Thoracic aorta (tissue), 2 donors: ENCODE results near the gene SPRN. TPM values are rescaled to one million over a fixed set of nuclear protein-coding genes. Genes with fewer than 3 reads are reported as not detected.

Source experiments
- ATAC-seq: fragments of 150-250 bp; one replicate; pipeline ENCODE4 v1.8.0; 2017; ENCODE audit warnings: low read depth; ENCODE audit not compliant: insufficient number of reproducible peaks, low FRiP score
- DNase-seq: peaks from one replicate; pipeline ENCODE4 v3.0.0-alpha.2; 2020; ENCODE audit warnings: low spot score
- H3K27ac ChIP-seq, 2 donors: fragments of 200-600 bp; sonication (generic); 1 replicate in 1 of 2; 2 replicates in 1 of 2; pipeline ENCODE4 v1.5.1; 2016; ENCODE audit warnings: mild to moderate bottlenecking in 2 of 2, moderate library complexity in 2 of 2
- H3K27me3 ChIP-seq: fragments of 200-600 bp; sonication (generic); replicated peaks from 2 replicates; pipeline ENCODE4 v1.6.0; 2016; ENCODE audit warnings: mild to moderate bottlenecking; ENCODE audit not compliant: insufficient read depth
- H3K36me3 ChIP-seq: fragments of 200-600 bp; sonication (generic); one replicate; pipeline ENCODE4 v1.5.1; 2016
- H3K4me1 ChIP-seq, 2 donors: fragments of 200-600 bp; sonication (generic); 1 replicate in 1 of 2; 2 replicates in 1 of 2; pipeline versions ENCODE4 v1.5.1 to v1.6.0; 2016; ENCODE audit warnings: low read depth in 2 of 2, mild to moderate bottlenecking in 1 of 2; ENCODE audit not compliant: control insufficient read depth in 1 of 2
- H3K4me3 ChIP-seq: fragments of 200-600 bp; sonication (generic); 2 replicates; pipeline ENCODE4 v1.5.1; 2016; ENCODE audit warnings: mild to moderate bottlenecking
- H3K9me3 ChIP-seq: fragments of 200-600 bp; sonication (generic); 2 replicates; pipeline ENCODE4 v1.5.1; 2016
- total RNA-seq, 2 donors: library from RNA; depleted of rRNA; stranded (reverse); fragments of >200 nt; gene quantifications; one replicate each; pipeline versions ENCODE4 v1.1.0 to v1.2.3, GENCODE V29; 2016
- TF ChIP-seq, protein P1 (sequence below): fragments of 200-600 bp; sonication (generic); IDR thresholded peaks from one replicate; pipeline ENCODE4 v1.5.1; 2019; ENCODE audit warnings: antibody characterized with exemption

Gene SPRN
- total RNA-seq, 2 donors from 2014 or later = not detected

DNA sequence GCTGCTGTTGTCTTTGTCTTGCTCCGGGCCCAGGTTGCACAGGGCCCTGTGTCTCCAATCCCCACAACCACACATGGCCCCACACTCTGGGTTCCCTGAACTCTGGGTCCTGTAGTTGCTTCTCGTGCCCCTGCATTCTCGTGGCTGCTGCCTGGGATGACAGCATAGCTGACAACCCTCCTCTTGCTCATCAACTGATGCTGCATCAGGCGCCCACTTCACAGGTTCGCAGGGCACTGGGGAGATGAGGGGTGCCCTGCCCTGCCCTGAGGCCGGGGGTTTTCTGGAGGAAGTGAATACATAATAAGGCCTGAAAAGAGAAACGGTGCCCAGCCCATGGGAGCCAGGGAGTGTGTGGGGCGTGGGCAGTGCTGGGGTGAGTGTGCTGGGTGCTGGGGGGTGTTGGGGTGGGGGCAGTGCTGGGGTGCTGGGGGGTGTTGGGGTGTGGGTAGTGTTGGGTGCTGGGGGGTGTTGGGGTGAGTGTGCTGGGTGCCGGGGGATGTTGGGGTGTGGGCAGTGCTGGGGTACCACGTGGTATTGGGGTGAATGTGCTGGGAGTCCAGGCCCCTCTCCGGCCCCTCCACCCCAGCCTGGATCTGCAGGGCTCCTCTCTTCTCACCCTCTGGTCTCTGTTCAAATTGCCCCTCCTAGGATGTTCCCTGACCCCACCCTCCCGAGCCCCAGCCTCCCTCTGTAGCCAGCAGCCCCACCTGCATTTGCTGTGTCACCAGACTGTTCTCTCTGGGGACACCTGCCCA, 32.5 kb downstream of the SPRN start:
- peaks cover 3% of the 10 kb centered on the region for H3K36me3 ChIP-seq
- TF ChIP-seq, protein P1, sequence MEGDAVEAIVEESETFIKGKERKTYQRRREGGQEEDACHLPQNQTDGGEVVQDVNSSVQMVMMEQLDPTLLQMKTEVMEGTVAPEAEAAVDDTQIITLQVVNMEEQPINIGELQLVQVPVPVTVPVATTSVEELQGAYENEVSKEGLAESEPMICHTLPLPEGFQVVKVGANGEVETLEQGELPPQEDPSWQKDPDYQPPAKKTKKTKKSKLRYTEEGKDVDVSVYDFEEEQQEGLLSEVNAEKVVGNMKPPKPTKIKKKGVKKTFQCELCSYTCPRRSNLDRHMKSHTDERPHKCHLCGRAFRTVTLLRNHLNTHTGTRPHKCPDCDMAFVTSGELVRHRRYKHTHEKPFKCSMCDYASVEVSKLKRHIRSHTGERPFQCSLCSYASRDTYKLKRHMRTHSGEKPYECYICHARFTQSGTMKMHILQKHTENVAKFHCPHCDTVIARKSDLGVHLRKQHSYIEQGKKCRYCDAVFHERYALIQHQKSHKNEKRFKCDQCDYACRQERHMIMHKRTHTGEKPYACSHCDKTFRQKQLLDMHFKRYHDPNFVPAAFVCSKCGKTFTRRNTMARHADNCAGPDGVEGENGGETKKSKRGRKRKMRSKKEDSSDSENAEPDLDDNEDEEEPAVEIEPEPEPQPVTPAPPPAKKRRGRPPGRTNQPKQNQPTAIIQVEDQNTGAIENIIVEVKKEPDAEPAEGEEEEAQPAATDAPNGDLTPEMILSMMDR = no peak
- no peak overlapping the region for H3K4me3 ChIP-seq
- H3K4me1 ChIP-seq = peaks cover 10 to 15% of the 10 kb centered on the region in 2 donors
- H3K27ac ChIP-seq = no peak overlapping the region
- H3K27me3 ChIP-seq = no peaks in the 10 kb centered on the region
- no peaks in the 10 kb centered on the region for H3K9me3 ChIP-seq
- DNase-seq (no peak), ATAC-seq (no peak)

DNA sequence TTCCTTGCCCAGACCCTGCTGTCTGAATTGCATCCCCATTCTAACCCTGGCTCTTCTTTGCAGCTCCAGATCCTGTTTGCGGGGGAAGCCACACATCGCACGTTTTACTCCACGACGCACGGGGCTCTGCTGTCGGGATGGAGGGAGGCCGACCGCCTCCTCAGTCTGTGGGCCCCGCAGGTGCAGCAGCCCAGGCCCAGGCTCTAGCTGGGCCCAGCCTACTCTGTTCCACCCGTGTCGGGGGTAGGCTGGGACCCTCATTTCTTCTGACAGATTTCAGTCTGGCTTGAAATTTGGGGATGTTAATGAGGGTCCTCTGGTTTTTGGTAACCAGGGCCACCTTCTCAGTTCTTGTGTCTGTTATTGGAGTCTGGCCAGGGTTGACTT, 33.2 kb downstream of the SPRN start:
- TF ChIP-seq, protein P1 = no peak
- ATAC-seq (no peak), DNase-seq (no peak)
- peaks cover 3% of the 10 kb centered on the region for H3K36me3 ChIP-seq
- no peaks in the 10 kb centered on the region for H3K9me3 ChIP-seq
- no peak overlapping the region for H3K27ac ChIP-seq
- H3K4me1 ChIP-seq = peaks cover 10 to 15% of the 10 kb centered on the region in 2 donors
- H3K27me3 ChIP-seq = no peaks in the 10 kb centered on the region
- no peak overlapping the region for H3K4me3 ChIP-seq

DNA sequence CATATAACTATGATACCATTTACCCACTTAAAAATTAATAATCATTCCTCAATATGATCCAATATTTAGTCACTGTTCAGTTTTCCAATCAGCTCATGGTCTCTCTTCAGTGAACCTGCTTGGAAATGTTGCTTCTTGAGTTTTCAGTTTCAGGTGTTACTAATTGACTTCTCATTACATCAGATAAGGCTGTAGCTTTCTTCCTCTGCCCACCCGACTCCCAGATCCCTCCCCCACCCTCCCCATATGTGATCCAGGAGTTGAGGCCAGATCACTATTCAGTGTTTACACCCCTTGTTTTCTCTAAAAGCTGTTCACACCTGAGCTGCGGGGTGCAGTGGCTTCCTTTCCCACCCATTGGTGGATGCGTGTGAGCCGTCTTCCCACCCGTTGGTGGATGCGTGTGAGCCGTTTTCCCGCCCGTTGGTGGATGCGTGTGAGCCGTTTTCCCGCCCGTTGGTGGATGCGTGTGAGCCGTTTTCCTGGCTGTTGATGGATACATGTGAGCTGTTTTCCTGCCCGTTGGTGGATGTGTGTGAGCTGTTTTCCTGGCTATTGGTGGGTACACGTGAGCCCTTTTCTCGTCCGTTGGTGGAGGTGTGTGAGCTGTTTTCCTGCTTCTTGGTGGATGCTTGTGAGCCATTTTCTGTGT, 33.7 kb downstream of the SPRN start:
- Histone ChIP-seq H3K27me3 (no peaks in the 10 kb centered on the region), H3K36me3 (peaks cover 3% of the 10 kb centered on the region), H3K9me3 (no peaks in the 10 kb centered on the region), H3K4me3 (no peak overlapping the region), H3K4me1 (peaks cover 10 to 15% of the 10 kb centered on the region in 2 donors), H3K27ac (no peak overlapping the region)
- DNase-seq = no peak
- ATAC-seq = no peak
- TF ChIP-seq, protein P1 = no peak

DNA sequence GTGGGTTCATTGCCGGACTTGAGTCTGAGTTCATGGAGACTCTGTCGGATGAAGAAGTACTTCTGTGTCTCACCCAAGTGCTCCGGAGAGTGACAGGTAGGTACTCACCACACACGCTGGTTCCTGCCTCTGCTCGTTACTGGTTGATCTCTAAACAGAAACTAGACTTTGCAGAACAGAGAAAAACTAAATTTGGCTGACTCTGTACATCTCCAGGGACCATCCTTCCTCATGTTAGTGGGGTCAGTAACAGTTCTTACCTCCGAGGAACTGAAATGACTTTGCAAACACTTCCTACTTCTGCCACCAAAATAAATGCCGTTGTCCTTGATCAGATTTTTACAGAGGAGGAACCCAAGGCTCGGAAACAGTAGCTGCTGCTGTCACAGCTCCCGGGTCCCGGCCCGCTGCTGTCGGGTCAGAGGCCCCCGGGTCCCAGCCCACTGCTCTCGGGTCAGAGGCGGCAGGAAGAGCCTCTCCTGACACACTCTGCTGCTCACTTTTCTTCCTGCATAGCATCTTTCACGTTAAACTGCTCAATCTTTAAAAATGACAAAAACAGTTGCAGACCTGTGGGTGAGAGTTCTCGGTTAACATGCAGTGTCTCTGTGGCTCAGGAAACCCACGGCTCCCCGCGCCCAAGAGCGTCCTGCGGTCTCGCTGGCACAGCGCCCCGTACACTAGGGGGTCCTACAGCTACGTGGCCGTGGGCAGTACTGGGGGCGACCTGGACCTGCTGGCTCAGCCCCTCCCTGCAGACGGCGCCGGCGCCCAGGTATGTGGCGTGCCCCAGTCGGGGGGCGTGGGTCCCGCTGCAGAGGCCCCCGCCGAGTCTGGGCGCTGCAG, 35.2 kb downstream of the SPRN start:
- no peak for ATAC-seq
- Histone ChIP-seq H3K27ac (no peak overlapping the region), H3K4me1 (peaks cover 4% of the 10 kb centered on the region in 2 donors), H3K9me3 (no peaks in the 10 kb centered on the region), H3K4me3 (peak overlapping the region; percentile 50), H3K36me3 (peaks cover 3% of the 10 kb centered on the region), H3K27me3 (no peaks in the 10 kb centered on the region)
- no peak for DNase-seq
- TF ChIP-seq, protein P1 = no peak
